GM19397 (cell line): ENCODE results near the gene GALNT18.

Source experiments
- ATAC-seq: cut with Tn5 transposase; IDR thresholded peaks from one replicate; pipeline ENCODE4 v1.9.1; 2021; ENCODE audit warnings: mild to moderate bottlenecking, moderate library complexity; ENCODE audit not compliant: unreplicated experiment

GALNT18 gene

GRCh38 chr11:11440144-11440543, 181.7 kb downstream of the GALNT18 start:
- no peak for ATAC-seq

- ATAC-seq, result no peak
These were observed 182.2 kb downstream of the GALNT18 start for GRCh38 chr11:11439591-11439990.

- ATAC-seq, result no peak
These were observed 185.0 kb downstream of the GALNT18 start for GRCh38 chr11:11436715-11437313.

GRCh38 chr11:11435635-11436034, 186.2 kb downstream of the GALNT18 start:
- ATAC-seq, result no peak

- ATAC-seq, result no peak
These were observed 187.8 kb downstream of the GALNT18 start for GRCh38 chr11:11433960-11434359.

- ATAC-seq, result no peak
These were observed 189.0 kb downstream of the GALNT18 start for GRCh38 chr11:11432621-11433319.

GRCh38 chr11:11430431-11430830, 191.4 kb downstream of the GALNT18 start:
- ATAC-seq, result no peak

GRCh38 chr11:11428714-11429113, 193.1 kb downstream of the GALNT18 start:
- no peak for ATAC-seq

- ATAC-seq, result no peak
These were observed 194.3 kb downstream of the GALNT18 start for GRCh38 chr11:11427542-11427941.

GRCh38 chr11:11427140-11427539, 194.7 kb downstream of the GALNT18 start:
- ATAC-seq, result no peak

- no peak for ATAC-seq
These were observed 195.4 kb downstream of the GALNT18 start for GRCh38 chr11:11426226-11426952.

- no peak for ATAC-seq
These were observed 196.0 kb downstream of the GALNT18 start for GRCh38 chr11:11425806-11426205.

GRCh38 chr11:11424688-11425087, 197.1 kb downstream of the GALNT18 start:
- ATAC-seq, result no peak

- ATAC-seq, result no peak
These were observed 199.2 kb downstream of the GALNT18 start for GRCh38 chr11:11422411-11423128.

- no peak for ATAC-seq
These were observed 200.3 kb downstream of the GALNT18 start for GRCh38 chr11:11421509-11421908.

- no peak for ATAC-seq
These were observed 200.9 kb downstream of the GALNT18 start for GRCh38 chr11:11420899-11421285.

GRCh38 chr11:11420191-11420898, 201.5 kb downstream of the GALNT18 start:
- ATAC-seq, result no peak

GRCh38 chr11:11419747-11420146, 202.1 kb downstream of the GALNT18 start:
- no peak for ATAC-seq

GRCh38 chr11:11416917-11417316, 204.9 kb downstream of the GALNT18 start:
- ATAC-seq, result no peak

- ATAC-seq, result no peak
These were observed 205.3 kb downstream of the GALNT18 start for GRCh38 chr11:11416502-11416901.

- ATAC-seq, result no peak
These were observed 205.9 kb downstream of the GALNT18 start for GRCh38 chr11:11415901-11416300.
